Fibroblast of pulmonary artery (primary cell): ENCODE results near the gene PRR23E.

Source experiments
- DNase-seq: peaks from one replicate; pipeline ENCODE4 v3.0.0-alpha.2; 2010; ENCODE audit warnings: low read depth
- H3K4me3 ChIP-seq: replicated peaks from 2 replicates; pipeline ENCODE4 v1.5.1; 2011; ENCODE audit warnings: low read depth, mild to moderate bottlenecking, control low read depth, low read length, moderate library complexity
- TF ChIP-seq, protein P1 (sequence below): IDR thresholded peaks from 2 replicates; pipeline ENCODE4 v1.5.1; 2011; ENCODE audit warnings: mild to moderate bottlenecking, control low read depth, low read length, inconsistent platforms; ENCODE audit errors: missing control alignments

The PRR23E gene

DNA sequence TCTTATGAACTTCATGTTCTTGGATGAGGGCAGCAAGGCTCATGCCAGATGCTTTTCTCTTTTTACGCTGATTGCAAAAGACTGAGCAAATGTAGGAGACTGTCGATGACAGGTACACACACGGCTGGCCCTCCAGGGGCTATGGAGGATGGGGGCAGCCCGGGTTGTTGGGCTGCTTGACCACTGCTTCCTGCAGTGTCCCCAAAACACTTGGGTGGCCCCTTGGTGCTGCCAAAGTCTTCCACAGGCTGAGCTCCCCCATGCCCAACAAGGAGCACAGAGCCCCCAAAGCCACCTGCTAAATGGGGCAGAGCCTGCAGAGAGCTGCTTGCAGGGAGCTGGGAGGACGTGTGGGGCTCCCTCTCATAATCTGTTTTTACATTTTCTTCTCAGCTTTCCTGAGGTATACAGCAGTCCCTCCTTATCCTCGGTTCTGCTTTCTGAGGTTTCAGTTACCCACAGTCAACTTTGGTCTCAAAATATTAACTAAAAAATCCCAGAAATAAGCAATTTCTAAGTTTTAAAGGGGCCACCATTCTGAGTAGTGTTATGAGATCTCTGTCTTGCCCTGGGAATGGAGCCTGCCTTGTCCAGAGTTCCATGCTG, 7.3 kb downstream of the PRR23E start:
- H3K4me3 ChIP-seq = no peak overlapping the region
- TF ChIP-seq, protein P1, sequence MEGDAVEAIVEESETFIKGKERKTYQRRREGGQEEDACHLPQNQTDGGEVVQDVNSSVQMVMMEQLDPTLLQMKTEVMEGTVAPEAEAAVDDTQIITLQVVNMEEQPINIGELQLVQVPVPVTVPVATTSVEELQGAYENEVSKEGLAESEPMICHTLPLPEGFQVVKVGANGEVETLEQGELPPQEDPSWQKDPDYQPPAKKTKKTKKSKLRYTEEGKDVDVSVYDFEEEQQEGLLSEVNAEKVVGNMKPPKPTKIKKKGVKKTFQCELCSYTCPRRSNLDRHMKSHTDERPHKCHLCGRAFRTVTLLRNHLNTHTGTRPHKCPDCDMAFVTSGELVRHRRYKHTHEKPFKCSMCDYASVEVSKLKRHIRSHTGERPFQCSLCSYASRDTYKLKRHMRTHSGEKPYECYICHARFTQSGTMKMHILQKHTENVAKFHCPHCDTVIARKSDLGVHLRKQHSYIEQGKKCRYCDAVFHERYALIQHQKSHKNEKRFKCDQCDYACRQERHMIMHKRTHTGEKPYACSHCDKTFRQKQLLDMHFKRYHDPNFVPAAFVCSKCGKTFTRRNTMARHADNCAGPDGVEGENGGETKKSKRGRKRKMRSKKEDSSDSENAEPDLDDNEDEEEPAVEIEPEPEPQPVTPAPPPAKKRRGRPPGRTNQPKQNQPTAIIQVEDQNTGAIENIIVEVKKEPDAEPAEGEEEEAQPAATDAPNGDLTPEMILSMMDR = no peak
- DNase-seq = no peak

DNA sequence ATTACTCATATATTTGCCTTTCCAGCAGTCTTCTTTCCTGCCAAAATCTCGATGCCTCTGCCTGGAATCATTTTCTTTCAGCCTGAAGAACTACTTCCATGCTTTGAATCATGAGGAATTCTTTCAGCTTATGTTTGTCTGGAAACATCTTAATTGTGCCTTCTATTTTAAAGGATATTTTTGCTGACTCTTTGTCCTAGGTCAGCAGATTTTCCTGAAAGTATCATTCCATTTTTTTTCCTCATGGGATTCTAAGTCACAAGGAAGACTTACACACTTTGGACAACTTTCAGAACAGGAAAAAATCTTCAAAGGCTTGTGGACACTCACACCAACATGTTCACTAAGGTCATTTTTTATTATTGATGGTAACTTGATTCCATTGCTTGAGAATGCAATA, 10.1 kb downstream of the PRR23E start:
- H3K4me3 ChIP-seq = no peak overlapping the region
- DNase-seq = no peak
- TF ChIP-seq, protein P1 = no peak

DNA sequence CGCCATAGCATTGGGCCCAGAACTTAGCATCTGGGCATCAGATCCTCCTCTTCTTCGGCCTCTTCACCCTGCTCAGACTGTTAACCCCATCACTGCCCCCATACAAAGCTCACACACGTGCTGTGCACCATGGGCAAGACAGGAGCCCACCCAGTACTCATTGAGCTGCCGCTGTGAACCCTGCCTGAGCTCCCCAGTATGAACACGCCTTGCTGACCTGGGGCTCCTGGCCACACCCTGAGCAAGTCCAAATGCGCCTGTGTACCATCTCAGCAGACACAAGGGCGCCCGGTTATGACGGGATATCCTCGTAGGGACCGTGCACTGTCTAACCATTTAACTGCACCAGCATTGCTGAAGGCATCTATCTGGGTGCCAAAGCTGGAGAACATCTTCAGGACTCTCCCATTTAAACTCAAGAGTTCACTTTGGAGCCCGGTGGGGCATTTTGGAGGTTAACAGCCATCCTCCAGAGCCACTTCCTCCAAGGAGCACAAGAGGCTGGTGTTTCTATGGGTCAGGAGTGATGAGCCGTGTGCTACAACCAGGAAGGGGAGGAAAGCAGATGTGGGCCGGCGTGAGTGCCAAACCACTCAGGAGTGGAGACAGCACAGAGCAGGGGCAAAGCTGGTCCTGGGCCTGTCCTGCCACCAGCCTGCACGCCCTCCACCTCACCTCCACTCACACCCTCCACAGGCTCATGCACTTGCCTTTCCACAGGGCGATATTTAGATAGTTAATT, 12.1 kb downstream of the PRR23E start:
- TF ChIP-seq, protein P1 = no peak
- no peak for DNase-seq
- H3K4me3 ChIP-seq = no peak overlapping the region

DNA sequence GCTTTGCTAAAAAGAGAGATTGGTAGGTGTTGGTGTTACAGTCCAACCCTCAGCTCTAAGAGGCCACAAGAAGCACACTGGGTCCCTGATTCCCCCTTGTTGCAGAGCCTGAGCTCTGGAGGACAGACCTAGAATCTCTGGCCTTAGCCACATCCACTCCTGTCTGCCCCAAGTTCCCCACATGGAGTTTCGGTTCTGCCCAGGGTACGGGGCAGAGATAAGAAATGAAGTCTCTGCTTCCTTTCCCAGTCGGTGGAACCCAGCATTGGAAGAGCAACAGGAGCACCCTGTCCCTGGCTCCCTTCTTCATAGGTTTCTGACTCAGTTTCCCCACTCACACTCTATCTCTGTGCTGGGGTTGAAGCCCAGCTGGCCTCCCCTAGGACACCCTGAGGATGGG, 13.2 kb downstream of the PRR23E start:
- DNase-seq = no peak
- no peak overlapping the region for H3K4me3 ChIP-seq
- TF ChIP-seq, protein P1 = no peak

DNA sequence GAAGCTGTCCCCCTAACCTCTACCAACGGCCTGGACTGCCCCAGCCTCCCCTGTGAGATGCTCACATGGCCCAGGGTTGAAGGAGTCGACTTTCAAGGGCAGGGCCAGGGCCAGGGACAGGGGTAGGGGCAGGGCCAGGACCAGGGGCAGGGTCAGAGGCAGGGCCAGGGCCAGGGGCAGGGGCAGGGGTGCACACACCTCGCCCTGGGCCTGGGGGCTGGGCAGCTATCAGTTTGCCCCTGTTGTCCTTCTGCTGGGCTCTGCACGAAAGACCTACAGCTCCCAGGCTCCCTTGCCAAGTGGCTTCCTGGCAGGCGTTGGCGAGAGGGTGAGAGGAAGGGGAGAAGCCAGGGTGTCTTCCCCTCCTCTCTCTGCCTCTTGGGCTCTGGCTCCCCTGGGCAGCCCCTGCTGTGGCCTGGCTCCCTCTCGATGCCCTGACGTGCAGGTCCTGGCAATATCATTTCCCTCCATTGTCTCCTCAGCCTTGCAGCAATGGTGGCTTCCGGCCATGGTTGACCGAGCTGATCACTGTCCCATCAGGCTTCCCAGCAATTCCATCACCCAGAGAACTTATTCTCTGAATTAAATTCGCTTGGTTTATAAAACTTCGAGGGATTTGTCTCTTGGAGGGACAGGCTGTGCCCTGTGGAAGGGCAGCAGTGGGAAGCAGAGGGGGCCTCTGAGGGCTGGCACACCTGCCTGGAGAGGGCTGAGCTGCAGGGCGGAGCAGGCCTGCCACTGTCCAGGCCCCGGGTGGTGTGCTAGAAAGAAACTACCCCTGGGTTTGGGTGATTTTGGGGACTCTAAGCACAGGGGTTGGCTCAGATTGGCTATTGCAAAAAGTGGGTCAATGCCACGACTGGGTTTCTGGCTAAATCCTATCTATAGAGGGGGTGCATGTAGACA, 13.9 kb downstream of the PRR23E start:
- no peak for DNase-seq
- TF ChIP-seq, protein P1 = no peak
- H3K4me3 ChIP-seq = no peak overlapping the region

DNA sequence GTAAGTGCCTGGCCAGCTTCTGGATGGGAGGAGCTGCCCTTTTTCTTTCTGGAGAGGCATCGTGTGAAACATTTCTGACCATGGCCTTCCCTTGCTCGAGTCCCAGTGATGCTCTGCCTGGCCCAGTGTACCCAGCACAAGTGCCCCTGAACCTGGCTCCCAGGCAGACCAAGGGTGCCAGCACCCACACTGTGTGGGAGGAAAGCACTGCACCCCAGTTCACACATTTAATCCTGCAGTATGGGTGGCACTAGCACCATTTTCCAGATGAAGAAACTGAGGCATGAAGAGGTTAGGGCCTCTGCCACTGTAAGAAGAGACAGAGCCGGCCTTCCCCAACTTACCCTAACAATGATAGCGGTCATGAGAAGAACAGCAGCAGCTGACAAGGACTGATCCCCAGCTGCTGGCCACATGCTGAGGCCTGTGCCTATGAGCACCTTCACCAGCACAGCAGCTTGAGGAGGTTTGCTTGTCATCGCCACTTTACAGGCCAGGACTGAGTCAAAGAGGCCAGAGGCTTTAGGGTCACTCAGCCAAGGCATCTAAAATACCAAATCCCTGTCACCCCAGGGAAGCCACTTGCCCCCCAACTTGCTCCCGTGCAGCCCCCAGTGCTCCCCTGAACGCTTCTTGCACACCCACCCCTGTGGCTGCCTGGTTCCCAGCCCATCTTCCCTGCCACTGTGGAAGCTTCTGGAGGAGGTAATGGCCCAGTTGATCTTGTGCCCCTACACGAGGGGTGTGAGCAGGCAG, 15.0 kb downstream of the PRR23E start:
- TF ChIP-seq, protein P1 = no peak
- no peak for DNase-seq
- H3K4me3 ChIP-seq = no peak overlapping the region
